Neural cell (in vitro differentiated cells): ENCODE measurements around the gene SLAMF9. TPM values are rescaled to one million over a fixed set of nuclear protein-coding genes. Genes with fewer than 3 reads are reported as not detected.

ENCODE experiments used
- H2AFZ ChIP-seq: fragments of 200-600, 300-800 bp; sonication (generic), shearing (Covaris generic); 2 replicates; pipeline ENCODE4 v1.6.0; 2014; ENCODE audit warnings: low read depth, mild to moderate bottlenecking, antibody characterized with exemption, low read length, moderate library complexity
- H3F3A ChIP-seq: fragments of 200-600 bp; shearing (Covaris generic); 2 replicates; pipeline ENCODE4 v1.6.1; 2016; ENCODE audit warnings: mild to moderate bottlenecking, moderate library complexity, mixed read lengths, antibody characterized with exemption, low read length; ENCODE audit not compliant: insufficient read depth, poor library complexity, severe bottlenecking
- H3K27ac ChIP-seq: fragments of 200-600, 300-800 bp; sonication (generic), shearing (Covaris generic); 2 replicates; pipeline ENCODE4 v1.5.1; 2014; ENCODE audit warnings: mild to moderate bottlenecking, low read length, moderate library complexity
- H3K27me3 ChIP-seq: fragments of 300-800, 200-600 bp; sonication (generic), shearing (Covaris generic); 2 replicates; pipeline ENCODE4 v1.6.0; 2014; ENCODE audit warnings: mild to moderate bottlenecking, low read depth, low read length, moderate library complexity; ENCODE audit not compliant: insufficient read depth
- H3K36me3 ChIP-seq: fragments of 300-800, 200-600 bp; sonication (generic), shearing (Covaris generic); 2 replicates; pipeline ENCODE4 v1.5.1; 2014; ENCODE audit warnings: mild to moderate bottlenecking, antibody characterized with exemption, low read length, moderate library complexity; ENCODE audit not compliant: insufficient read depth
- H3K4me2 ChIP-seq: fragments of 300-800, 200-600 bp; sonication (generic), shearing (Covaris generic); 2 replicates; pipeline ENCODE4 v1.6.0; 2014; ENCODE audit warnings: mild to moderate bottlenecking, low read length
- H3K4me3 ChIP-seq: fragments of 300-800, 200-600 bp; sonication (generic), shearing (Covaris generic); 2 replicates; pipeline ENCODE4 v1.5.1; 2014; ENCODE audit warnings: mild to moderate bottlenecking, low read length, moderate library complexity
- H3K79me2 ChIP-seq: fragments of 200-600 bp; shearing (Covaris generic); replicated peaks from 2 replicates; pipeline ENCODE4 v1.6.0; 2014; ENCODE audit warnings: mild to moderate bottlenecking, low read length, moderate library complexity; ENCODE audit not compliant: insufficient read depth
- H3K9ac ChIP-seq: fragments of 300-800, 200-600 bp; sonication (generic), shearing (Covaris generic); 2 replicates; pipeline ENCODE4 v1.6.1; 2016; ENCODE audit warnings: mild to moderate bottlenecking, low read length, mixed read lengths
- H3K9me2 ChIP-seq: fragments of 200-600 bp; shearing (Covaris generic); 2 replicates; pipeline ENCODE4 v1.6.1; 2016; ENCODE audit warnings: mild to moderate bottlenecking, low read length, mixed read lengths; ENCODE audit not compliant: insufficient read depth
- H3K9me3 ChIP-seq: fragments of 200-600, 300-800 bp; sonication (generic), shearing (Covaris generic); 2 replicates; pipeline ENCODE4 v1.6.1; 2016; ENCODE audit warnings: mild to moderate bottlenecking, mixed run types, low read length, moderate library complexity, mixed read lengths
- H4K20me1 ChIP-seq: fragments of 200-600 bp; shearing (Covaris generic); 2 replicates; pipeline ENCODE4 v1.6.1; 2016; ENCODE audit warnings: mild to moderate bottlenecking, mixed run types; ENCODE audit not compliant: insufficient read depth
- CTCF ChIP-seq: fragments of 450-650 bp; IDR thresholded peaks from 2 replicates; pipeline ENCODE4 v1.5.1; 2014; ENCODE audit warnings: antibody characterized with exemption, mild to moderate bottlenecking, moderate library complexity; ENCODE audit not compliant: poor library complexity, severe bottlenecking
- EP300 ChIP-seq: fragments of 450-650 bp; conservative IDR thresholded peaks from 2 replicates; pipeline ENCODE4 v1.6.1; 2014; ENCODE audit warnings: antibody characterized with exemption, mild to moderate bottlenecking, moderate library complexity; ENCODE audit not compliant: poor library complexity, severe bottlenecking
- EZH2 ChIP-seq: fragments of 200-600, 300-800 bp; shearing (Covaris generic), sonication (generic); IDR thresholded peaks from 2 replicates; pipeline ENCODE4 v1.6.1; 2014; ENCODE audit warnings: antibody characterized with exemption, low read length, borderline replicate concordance, mild to moderate bottlenecking; ENCODE audit not compliant: insufficient read depth, poor library complexity, severe bottlenecking
- MXI1 ChIP-seq: fragments of 450-650 bp; conservative IDR thresholded peaks from 2 replicates; pipeline ENCODE4 v1.6.1; 2014; ENCODE audit warnings: antibody characterized with exemption, mild to moderate bottlenecking; ENCODE audit not compliant: poor library complexity, severe bottlenecking
- POLR2AphosphoS5 ChIP-seq: IDR thresholded peaks from 2 replicates; pipeline ENCODE4 v1.6.1; 2012
- RAD21 ChIP-seq: fragments of 450-650 bp; conservative IDR thresholded peaks from 2 replicates; pipeline ENCODE4 v1.6.1; 2014; ENCODE audit warnings: antibody characterized with exemption, mild to moderate bottlenecking, moderate library complexity
- REST ChIP-seq: IDR thresholded peaks from 2 replicates; pipeline ENCODE4 v1.6.1; 2012; ENCODE audit warnings: borderline replicate concordance
- SMC3 ChIP-seq: fragments of 450-650 bp; conservative IDR thresholded peaks from 2 replicates; pipeline ENCODE4 v1.6.1; 2014; ENCODE audit warnings: antibody characterized with exemption, mild to moderate bottlenecking, moderate library complexity; ENCODE audit not compliant: poor library complexity
- TAF1 ChIP-seq: IDR thresholded peaks from 2 replicates; pipeline ENCODE4 v1.6.1; 2012; ENCODE audit warnings: low read depth
- polyA plus RNA-seq: library from polyadenylated mRNA; depleted of rRNA; stranded (reverse); fragments of >200 nt; gene quantifications from 2 replicates; pipeline ENCODE4 v1.2.3, GENCODE V29; 2014

SLAMF9 gene
- polyA plus RNA-seq, 1 donor from 2014 or later, result not detected

DNA sequence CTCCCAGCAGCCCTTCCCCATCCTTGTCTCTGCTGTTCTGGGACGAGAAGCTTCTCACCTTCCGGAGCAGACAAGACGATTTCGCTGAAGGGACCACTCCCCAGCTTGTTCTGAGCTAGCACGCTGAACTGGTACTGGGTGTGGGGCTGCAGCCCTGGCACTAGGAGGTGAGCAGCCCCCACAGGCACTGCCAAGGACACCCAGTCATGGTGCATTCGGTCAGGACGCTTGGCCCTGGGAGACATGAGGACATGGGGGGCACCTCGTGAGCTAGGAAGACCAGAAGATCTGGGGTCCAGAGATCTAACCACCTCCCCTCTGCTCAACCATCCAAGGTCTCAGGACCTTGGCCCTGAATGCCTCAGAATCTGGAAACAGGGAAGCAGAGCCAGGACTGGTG lies 23.4 kb downstream of the SLAMF9 start:
- Histone ChIP-seq H3K4me3 (no peak overlapping the region), H3K9ac (no peak overlapping the region), H2AFZ (no peak overlapping the region), H3K27me3 (peaks cover 5% of the 10 kb centered on the region), H3K79me2 (no peaks in the 10 kb centered on the region), H3K27ac (no peak overlapping the region), H3K4me2 (no peak overlapping the region), H4K20me1 (no peaks in the 10 kb centered on the region), H3K9me2 (no peaks in the 10 kb centered on the region), H3F3A (no peaks in the 10 kb centered on the region), H3K36me3 (no peaks in the 10 kb centered on the region), H3K9me3 (no peaks in the 10 kb centered on the region)
- TF ChIP-seq POLR2AphosphoS5 (no peak), CTCF (no peak)

- Histone ChIP-seq H4K20me1 (no peaks in the 10 kb centered on the region), H3K36me3 (no peaks in the 10 kb centered on the region), H3F3A (no peaks in the 10 kb centered on the region), H3K4me2 (no peak overlapping the region), H3K9ac (no peak overlapping the region), H2AFZ (no peak overlapping the region), H3K9me3 (no peaks in the 10 kb centered on the region), H3K27me3 (peaks cover 9% of the 10 kb centered on the region), H3K27ac (no peak overlapping the region), H3K4me3 (no peak overlapping the region), H3K79me2 (no peaks in the 10 kb centered on the region), H3K9me2 (no peaks in the 10 kb centered on the region)
- no peak for TF ChIP-seq TAF1
- no peak for TF ChIP-seq RAD21
- no peak for TF ChIP-seq MXI1
- TF ChIP-seq EP300, result no peak
- no peak for TF ChIP-seq REST
- TF ChIP-seq SMC3, result no peak
- TF ChIP-seq CTCF, result no peak
- no peak for TF ChIP-seq POLR2AphosphoS5
- TF ChIP-seq EZH2, result no peak
Observed at GRCh38 chr1:159930216-159930615, 23.8 kb downstream of the SLAMF9 start.
